ENCODE data around the gene DDX42. TPM values are rescaled to one million over a fixed set of nuclear protein-coding genes. Genes with fewer than 3 reads are reported as not detected.

DDX42 gene
- total and polyA plus RNA-seq, 9 of the 15 experiments (the other 6 are each of a cell fraction or from before 2014, with no cell fraction given) = 16.5 to 149 (median 87.6) TPM

DNA sequence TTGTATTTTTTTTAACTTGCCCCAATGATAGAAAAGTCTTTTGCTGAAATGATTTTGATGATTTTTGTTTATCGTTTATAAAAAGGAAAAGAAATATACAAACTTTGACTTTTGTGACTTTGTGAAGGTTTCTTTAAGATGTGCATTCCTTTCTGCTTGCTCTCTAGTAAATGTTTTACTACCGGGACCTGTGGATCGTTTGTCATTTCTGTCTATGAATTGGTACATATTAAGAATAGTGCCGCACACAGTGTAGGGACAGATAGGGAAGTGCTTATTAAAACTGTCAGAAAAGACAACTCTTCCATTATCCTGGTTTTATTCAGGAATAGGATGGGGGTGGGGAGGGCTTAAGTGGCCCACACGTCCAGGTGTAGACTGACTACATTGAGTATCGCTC, 45.2 kb downstream of the DDX42 start:
- FAIRE-seq = no peak
- peaks cover 6% of the 10 kb centered on the region; the same call in 1 of the 2 replicates for H4K20me1 ChIP-seq (replicated peaks; ENCODE audit: control insufficient read depth, insufficient read depth, low read length)
- WGBS (ENCODE audit: insufficient coverage, low coverage, missing lambda C conversion rate) = 78% methylated on average over 6 of the region's 6 CpGs
- no peak for DNase-seq (ENCODE audit: extremely low read depth in 1 of 4, low spot score in 3 of 4)
- peaks cover 99% of the 10 kb centered on the region for H3K36me3 ChIP-seq (ENCODE audit: control insufficient read depth, insufficient read depth, low read length)
- intact Hi-C loops (cut with micrococcal nuclease) (no loop called here), in situ Hi-C loops (cut with MboI) (no loop called here)
- no peak overlapping the region for H3K27ac ChIP-seq (ENCODE audit: extremely low read depth, low read depth, low read length)
- no peaks in the 10 kb centered on the region for H3K9me3 ChIP-seq (replicated peaks; ENCODE audit: control insufficient read depth, insufficient read depth, low read depth, low read length)
- H3K4me1 ChIP-seq (replicated peaks in 1 of 2; ENCODE audit: control insufficient read depth in 2 of 2, insufficient read depth in 2 of 2, low read length in 2 of 2) = no peaks in the 10 kb centered on the region; a peak in 2 of 5 replicates
- no peak overlapping the region for H3K4me2 ChIP-seq (ENCODE audit: insufficient read depth, low read length)
- no peaks in the 10 kb centered on the region for H3K79me2 ChIP-seq (ENCODE audit: control insufficient read depth, insufficient read depth, low read length)
- no peak overlapping the region for H2AFZ ChIP-seq (ENCODE audit: low read depth, low read length)
- no TSS peak for BruUV-seq (replicated peaks)
- H3K27me3 ChIP-seq (ENCODE audit: control insufficient read depth in 2 of 2, insufficient read depth in 2 of 2, low read length in 2 of 2) = no peaks in the 10 kb centered on the region
- H3K4me3 ChIP-seq = no peak overlapping the region
- TF ChIP-seq ZSCAN29 (IDR thresholded peaks at IDR 0.05) (no peak), ZNF311 (CRISPR knock-in tag; IDR thresholded peaks at IDR 0.05) (no peak), CREB1 (IDR thresholded peaks at IDR 0.05) (no peak), CREB1 (CRISPR knock-in tag; IDR thresholded peaks at IDR 0.05) (no peak), MIER1 (IDR thresholded peaks at IDR 0.05; ENCODE audit: low read depth) (no peak), ZC3H4 (CRISPR knock-in tag; IDR thresholded peaks at IDR 0.05; ENCODE audit: borderline replicate concordance) (no peak)
- H3K9me1 ChIP-seq (ENCODE audit: control insufficient read depth, insufficient read depth, low read length) = no peaks in the 10 kb centered on the region
- ATAC-seq = no peak
- ChIA-PET POLR2A (interaction anchor here (0.8 to 3.9 kb wide), 4 partner anchors 8 to 48 kb away, joined by 3 to 15 read pairs (median 4); partner anchors contain the start of genes FTSJ3 and PSMC5), CTCF (ENCODE audit: low intra/inter-chr PET ratio) (no interaction called here)
- no peak overlapping the region for H3K9ac ChIP-seq (ENCODE audit: insufficient read depth in 1 of 2, low read depth in 2 of 2, low read length in 2 of 2)
